GM12873 (cell line): ENCODE results near the gene SIK2.

Experiments
- TF ChIP-seq, protein P1 (sequence below): IDR thresholded peaks from 2 replicates; pipeline ENCODE4 v1.5.1; 2012; ENCODE audit warnings: low read depth, mild to moderate bottlenecking, moderate library complexity, low read length, control low read depth; ENCODE audit not compliant: insufficient read depth; ENCODE audit errors: missing control alignments

SIK2 gene

DNA sequence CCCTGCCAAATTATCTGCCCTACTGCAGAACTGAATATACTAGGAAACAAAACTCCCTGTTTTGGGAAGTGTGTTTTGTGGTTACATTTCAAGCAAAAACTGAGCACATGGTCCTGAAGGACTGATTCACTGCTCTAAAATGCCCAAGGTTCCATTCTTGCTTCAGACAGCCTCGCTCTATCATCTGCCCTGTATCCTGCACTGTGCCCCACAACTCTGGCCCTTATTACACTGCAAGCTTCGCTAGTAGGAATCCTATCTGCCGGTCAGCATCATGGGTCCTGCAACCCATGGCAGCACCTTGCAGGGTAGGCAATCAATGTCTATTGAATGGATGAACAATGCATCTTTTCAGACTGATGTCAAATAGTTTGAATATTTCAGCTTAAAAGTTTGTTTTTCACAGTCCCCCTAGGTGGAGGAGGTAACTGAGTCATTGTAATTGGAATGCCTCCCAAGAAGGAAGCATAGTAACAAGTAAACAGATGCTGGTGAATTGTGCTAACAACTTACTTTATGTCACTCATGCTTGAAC lies 40.4 kb upstream of the SIK2 start:
- TF ChIP-seq, protein P1, sequence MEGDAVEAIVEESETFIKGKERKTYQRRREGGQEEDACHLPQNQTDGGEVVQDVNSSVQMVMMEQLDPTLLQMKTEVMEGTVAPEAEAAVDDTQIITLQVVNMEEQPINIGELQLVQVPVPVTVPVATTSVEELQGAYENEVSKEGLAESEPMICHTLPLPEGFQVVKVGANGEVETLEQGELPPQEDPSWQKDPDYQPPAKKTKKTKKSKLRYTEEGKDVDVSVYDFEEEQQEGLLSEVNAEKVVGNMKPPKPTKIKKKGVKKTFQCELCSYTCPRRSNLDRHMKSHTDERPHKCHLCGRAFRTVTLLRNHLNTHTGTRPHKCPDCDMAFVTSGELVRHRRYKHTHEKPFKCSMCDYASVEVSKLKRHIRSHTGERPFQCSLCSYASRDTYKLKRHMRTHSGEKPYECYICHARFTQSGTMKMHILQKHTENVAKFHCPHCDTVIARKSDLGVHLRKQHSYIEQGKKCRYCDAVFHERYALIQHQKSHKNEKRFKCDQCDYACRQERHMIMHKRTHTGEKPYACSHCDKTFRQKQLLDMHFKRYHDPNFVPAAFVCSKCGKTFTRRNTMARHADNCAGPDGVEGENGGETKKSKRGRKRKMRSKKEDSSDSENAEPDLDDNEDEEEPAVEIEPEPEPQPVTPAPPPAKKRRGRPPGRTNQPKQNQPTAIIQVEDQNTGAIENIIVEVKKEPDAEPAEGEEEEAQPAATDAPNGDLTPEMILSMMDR, result no peak

DNA sequence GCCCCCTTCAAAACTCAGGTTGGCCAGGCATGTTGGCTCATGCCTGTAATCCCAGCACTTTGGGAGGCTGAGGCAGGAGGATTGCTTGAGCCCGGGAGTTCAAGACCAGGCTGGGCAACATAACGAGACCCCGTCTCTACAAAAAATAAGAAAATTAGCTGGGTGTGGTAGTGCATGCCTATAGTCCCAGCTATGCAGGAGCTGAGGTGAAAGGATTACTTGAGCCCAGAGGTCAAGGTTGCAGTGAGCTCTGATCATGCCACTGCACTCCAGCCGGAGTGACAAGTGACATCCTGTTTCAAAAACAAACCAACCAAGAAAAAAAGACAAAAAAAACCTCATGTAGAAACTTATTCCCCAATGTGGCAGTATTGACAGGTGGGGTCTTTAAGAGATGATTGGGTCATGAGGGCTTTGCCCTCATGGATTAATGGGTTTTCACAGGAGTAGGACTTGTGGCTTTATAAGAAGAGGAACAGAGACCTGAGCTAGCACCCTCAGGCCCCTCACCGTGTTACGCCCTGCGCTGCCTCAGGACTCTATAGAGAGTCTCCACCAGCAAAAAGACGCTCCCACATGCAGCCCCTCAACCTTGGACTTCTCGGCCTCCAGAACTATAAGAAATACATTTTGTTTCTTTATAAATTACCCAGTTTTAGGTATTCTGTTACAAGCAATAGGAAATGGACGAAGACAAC lies 39.4 kb upstream of the SIK2 start:
- TF ChIP-seq, protein P1, result no peak

DNA sequence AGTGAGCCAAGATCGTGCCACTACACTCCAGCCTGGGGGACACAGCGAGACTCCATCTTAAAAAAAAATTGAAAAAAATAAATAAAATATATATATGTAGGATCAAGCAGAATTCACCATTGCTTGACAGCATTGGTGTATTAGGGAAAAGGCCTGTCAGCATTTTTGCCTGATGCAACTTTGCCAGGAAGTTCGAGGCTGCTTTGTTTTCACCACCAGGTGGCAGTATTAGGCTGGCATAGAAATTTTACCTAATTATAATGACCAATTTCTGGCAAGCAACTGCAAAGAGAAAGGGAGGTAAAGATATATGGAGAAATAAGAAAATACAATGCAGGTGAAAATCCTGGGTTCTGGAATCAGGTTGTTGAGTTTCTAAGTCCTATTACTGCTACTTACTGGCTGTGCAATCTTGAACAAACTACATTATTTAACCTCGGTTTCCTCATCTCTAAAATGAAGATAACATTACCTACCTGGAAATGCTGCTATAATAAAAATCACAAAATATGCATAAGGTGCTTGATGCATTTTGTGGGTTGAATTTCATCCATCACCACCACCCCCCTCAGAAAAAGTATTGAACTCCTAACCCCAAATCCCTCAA lies 37.0 kb upstream of the SIK2 start:
- TF ChIP-seq, protein P1, result peak; percentile 71

DNA sequence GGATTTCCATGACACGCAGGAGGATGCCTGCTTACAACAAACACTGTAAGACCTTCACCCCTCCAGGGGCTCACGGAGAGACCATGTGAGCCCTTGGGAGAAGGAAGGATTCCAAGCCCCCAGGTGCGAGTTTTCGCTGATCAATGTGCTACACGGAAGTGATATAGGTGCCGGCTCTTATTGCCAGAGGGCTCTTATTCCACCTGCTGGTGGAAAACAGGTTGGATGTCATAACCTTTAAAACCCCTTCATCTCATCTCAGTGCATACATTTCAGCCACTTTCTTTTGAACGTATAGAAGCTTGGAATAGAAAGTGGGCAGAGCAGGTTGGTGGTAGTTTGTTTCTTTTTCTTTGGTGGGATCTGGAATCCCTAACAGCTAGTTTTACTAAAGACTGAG lies 35.9 kb upstream of the SIK2 start:
- TF ChIP-seq, protein P1, result no peak

DNA sequence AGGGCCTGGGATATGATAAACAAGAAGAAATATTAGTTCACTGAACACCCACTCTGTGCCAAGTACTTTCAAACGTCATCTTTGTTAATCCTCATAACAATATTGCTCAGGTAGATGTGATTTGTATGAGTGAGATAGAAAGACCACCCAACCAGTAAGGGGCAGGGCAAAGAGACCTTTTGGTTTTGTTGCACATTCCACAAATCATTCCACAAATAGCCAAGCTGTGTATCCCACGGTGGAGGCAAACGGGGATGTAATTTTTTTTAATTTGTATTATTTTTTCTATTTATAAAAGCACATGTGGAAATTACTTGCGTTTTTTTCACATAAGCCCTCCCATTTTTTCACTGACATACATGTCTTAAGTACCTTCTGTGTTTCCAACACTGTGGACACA lies 32.8 kb upstream of the SIK2 start:
- TF ChIP-seq, protein P1, result no peak

DNA sequence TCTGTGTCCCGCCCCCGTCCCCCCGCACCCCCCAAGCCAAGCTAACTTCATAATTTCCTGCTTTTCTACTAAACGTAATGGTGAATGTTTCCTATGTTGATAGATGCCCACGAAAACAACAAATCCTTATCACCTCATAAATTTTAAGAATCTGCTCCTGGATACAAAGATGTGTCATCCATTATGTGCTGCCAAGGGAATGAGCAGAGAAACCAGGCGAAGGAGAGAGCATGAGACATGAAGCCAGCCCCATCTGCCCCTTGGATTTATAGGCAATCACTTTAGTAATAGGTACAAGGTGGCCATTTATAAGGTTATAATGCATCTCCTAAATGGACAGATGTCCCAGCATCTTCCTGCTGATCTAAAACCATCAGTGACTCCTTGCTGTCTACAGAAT lies 31.5 kb upstream of the SIK2 start:
- TF ChIP-seq, protein P1, result no peak

DNA sequence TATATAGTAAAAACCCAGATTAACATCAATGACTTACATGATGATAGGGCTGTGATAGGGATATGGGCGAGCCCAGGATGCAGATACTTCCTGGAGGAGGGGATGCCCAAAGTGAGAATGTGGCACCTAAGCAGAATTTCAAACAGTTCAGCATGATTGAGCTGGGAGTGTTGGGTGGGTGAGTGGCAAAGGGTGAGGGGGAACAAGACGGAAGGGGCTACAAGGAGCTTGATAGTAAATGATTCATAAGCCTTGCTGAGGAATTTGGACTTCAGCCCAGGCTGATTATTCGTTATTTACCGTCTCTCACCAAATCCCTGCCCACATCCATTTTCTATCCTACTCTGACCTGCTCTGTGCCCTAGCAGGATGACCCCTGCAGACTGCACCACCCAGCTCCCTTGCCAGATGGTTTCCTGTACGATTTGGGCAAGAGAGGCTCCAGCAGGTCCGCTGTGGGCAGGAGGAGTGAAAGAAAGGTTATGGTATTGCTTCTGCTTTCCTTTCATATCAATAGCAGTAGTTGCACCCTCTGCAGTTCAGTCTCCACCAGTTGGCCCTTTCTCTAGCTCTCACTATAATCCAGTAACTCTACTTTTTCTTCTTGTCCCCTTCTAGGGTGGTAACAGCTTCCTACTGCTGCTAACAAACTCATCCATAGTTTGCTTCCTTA lies 30.3 kb upstream of the SIK2 start:
- TF ChIP-seq, protein P1, result no peak
